OCI-LY1 (cell line): ENCODE measurements around the gene CEP63.
"Not testable (repeated sequence)": the region's sequence is repeated elsewhere in the genome, so short reads cannot be mapped to it uniquely, and the experiment has no call there.

Experiments
- H2AFZ ChIP-seq: fragments of 200-600 bp; sonication (generic), shearing (Covaris generic); 2 replicates; pipeline ENCODE4 v1.6.0; 2014; ENCODE audit warnings: antibody characterized with exemption, mild to moderate bottlenecking, low read length
- H3F3A ChIP-seq: fragments of 200-600 bp; sonication (generic), shearing (Covaris generic); 2 replicates; pipeline ENCODE4 v1.6.0; 2014; ENCODE audit warnings: mild to moderate bottlenecking, antibody characterized with exemption, low read length, moderate library complexity; ENCODE audit not compliant: insufficient read depth
- H3K27ac ChIP-seq: fragments of 200-600 bp; sonication (generic); 2 replicates; pipeline ENCODE4 v1.5.1; 2014; ENCODE audit warnings: low read length, mixed run types, mild to moderate bottlenecking, low read depth; ENCODE audit not compliant: poor library complexity, severe bottlenecking
- H3K27me3 ChIP-seq: fragments of 200-600 bp; sonication (generic); 2 replicates; pipeline ENCODE4 v1.6.0; 2014; ENCODE audit warnings: antibody characterized with exemption, mild to moderate bottlenecking, low read length, moderate library complexity; ENCODE audit not compliant: insufficient read depth
- H3K36me3 ChIP-seq: fragments of 200-600 bp; sonication (generic); 2 replicates; pipeline ENCODE4 v1.6.1; 2014; ENCODE audit warnings: mild to moderate bottlenecking, antibody characterized with exemption, low read length, moderate library complexity, mixed read lengths; ENCODE audit not compliant: insufficient read depth
- H3K4me1 ChIP-seq: fragments of 200-600 bp; sonication (generic); 2 replicates; pipeline ENCODE4 v1.5.1; 2014; ENCODE audit warnings: mild to moderate bottlenecking, low read length, moderate library complexity; ENCODE audit not compliant: insufficient read depth, severe bottlenecking
- H3K4me2 ChIP-seq: fragments of 200-600 bp; sonication (generic), shearing (Covaris generic); 2 replicates; pipeline ENCODE4 v1.6.1; 2014; ENCODE audit warnings: low read length
- H3K4me3 ChIP-seq: fragments of 200-600 bp; sonication (generic); 2 replicates; pipeline ENCODE4 v1.5.1; 2014; ENCODE audit warnings: low read length, low read depth, mild to moderate bottlenecking, mixed read lengths; ENCODE audit not compliant: poor library complexity, severe bottlenecking
- H3K79me2 ChIP-seq: fragments of 200-600 bp; shearing (Covaris generic); 2 replicates; pipeline ENCODE4 v1.6.1; 2016; ENCODE audit warnings: mixed run types, low read length, mixed read lengths; ENCODE audit not compliant: insufficient read depth
- H3K9ac ChIP-seq: fragments of 200-600 bp; sonication (generic), shearing (Covaris generic); 2 replicates; pipeline ENCODE4 v1.6.1; 2014; ENCODE audit warnings: mild to moderate bottlenecking, low read length, mixed read lengths
- H3K9me2 ChIP-seq: fragments of 200-600 bp; sonication (generic), shearing (Covaris generic); 2 replicates; pipeline ENCODE4 v1.6.1; 2014; ENCODE audit warnings: low read depth, mild to moderate bottlenecking, low read length, mixed read lengths
- H3K9me3 ChIP-seq: fragments of 200-600 bp; shearing (Covaris generic); 2 replicates; pipeline ENCODE4 v1.6.1; 2014; ENCODE audit warnings: low read length, mixed read lengths
- H4K20me1 ChIP-seq: fragments of 200-600 bp; sonication (generic), shearing (Covaris generic); 2 replicates; pipeline ENCODE4 v1.6.0; 2016; ENCODE audit warnings: mild to moderate bottlenecking, low read length; ENCODE audit not compliant: insufficient read depth
- EZH2 ChIP-seq: fragments of 200-600 bp; sonication (generic), shearing (Covaris generic); IDR thresholded peaks from 2 replicates; pipeline ENCODE4 v1.8.0; 2017; ENCODE audit warnings: borderline replicate concordance, mixed run types, mild to moderate bottlenecking, antibody characterized with exemption, low read length, moderate library complexity, mixed read lengths
- TF ChIP-seq, protein P1 (sequence below): fragments of 200-600 bp; sonication (generic), shearing (Covaris generic); IDR thresholded peaks from 2 replicates; pipeline ENCODE4 v1.5.1; 2017; ENCODE audit warnings: mild to moderate bottlenecking, antibody characterized with exemption, low read length, moderate library complexity, mixed read lengths

CEP63 gene

DNA sequence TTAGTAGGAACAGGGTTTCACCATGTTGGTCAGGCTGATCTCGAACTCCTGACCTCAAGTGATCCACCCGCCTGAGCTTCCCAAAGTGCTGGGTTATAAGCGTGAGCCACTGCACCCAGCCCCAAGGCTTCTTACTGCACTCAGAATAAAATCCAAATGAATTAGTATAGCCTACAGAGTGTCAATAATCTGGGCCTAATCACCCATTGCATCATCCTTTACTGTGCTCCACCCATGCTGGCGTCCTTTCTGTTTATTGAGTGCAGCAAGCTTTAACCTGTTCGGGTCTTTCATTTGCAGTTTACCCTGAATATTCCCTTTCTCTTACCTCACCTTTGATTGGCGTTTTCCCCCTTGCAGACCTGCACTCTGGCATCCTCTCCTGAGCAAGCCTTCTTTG, 77.7 kb downstream of the CEP63 start:
- no peak overlapping the region for H3K4me2 ChIP-seq
- no peak overlapping the region for H2AFZ ChIP-seq
- H3K36me3 ChIP-seq, result no peaks in the 10 kb centered on the region
- H3K9me3 ChIP-seq, result no peaks in the 10 kb centered on the region
- no peaks in the 10 kb centered on the region for H4K20me1 ChIP-seq
- no peak overlapping the region for H3K4me3 ChIP-seq
- H3K4me1 ChIP-seq, result no peaks in the 10 kb centered on the region
- H3F3A ChIP-seq, result no peaks in the 10 kb centered on the region
- no peak overlapping the region for H3K27ac ChIP-seq
- no peak overlapping the region for H3K9ac ChIP-seq
- no peaks in the 10 kb centered on the region for H3K9me2 ChIP-seq
- H3K27me3 ChIP-seq, result no peaks in the 10 kb centered on the region
- TF ChIP-seq EZH2, result no peak
- TF ChIP-seq, protein P1, sequence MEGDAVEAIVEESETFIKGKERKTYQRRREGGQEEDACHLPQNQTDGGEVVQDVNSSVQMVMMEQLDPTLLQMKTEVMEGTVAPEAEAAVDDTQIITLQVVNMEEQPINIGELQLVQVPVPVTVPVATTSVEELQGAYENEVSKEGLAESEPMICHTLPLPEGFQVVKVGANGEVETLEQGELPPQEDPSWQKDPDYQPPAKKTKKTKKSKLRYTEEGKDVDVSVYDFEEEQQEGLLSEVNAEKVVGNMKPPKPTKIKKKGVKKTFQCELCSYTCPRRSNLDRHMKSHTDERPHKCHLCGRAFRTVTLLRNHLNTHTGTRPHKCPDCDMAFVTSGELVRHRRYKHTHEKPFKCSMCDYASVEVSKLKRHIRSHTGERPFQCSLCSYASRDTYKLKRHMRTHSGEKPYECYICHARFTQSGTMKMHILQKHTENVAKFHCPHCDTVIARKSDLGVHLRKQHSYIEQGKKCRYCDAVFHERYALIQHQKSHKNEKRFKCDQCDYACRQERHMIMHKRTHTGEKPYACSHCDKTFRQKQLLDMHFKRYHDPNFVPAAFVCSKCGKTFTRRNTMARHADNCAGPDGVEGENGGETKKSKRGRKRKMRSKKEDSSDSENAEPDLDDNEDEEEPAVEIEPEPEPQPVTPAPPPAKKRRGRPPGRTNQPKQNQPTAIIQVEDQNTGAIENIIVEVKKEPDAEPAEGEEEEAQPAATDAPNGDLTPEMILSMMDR, result no peak
- no peaks in the 10 kb centered on the region for H3K79me2 ChIP-seq

- no peaks in the 10 kb centered on the region for H3K9me3 ChIP-seq
- H3K9ac ChIP-seq, result no peak overlapping the region
- no peak overlapping the region for H2AFZ ChIP-seq
- no peaks in the 10 kb centered on the region for H3F3A ChIP-seq
- TF ChIP-seq EZH2, result no peak
- TF ChIP-seq, protein P1, result no peak
- H3K4me3 ChIP-seq, result no peak overlapping the region
- no peak overlapping the region for H3K27ac ChIP-seq
- H3K36me3 ChIP-seq, result no peaks in the 10 kb centered on the region
- H3K79me2 ChIP-seq, result no peaks in the 10 kb centered on the region
- no peaks in the 10 kb centered on the region for H3K27me3 ChIP-seq
- H4K20me1 ChIP-seq, result no peaks in the 10 kb centered on the region
- H3K4me2 ChIP-seq, result no peak overlapping the region
- no peaks in the 10 kb centered on the region for H3K9me2 ChIP-seq
- no peaks in the 10 kb centered on the region for H3K4me1 ChIP-seq
Measured at GRCh38 chr3:134564991-134565390, 79.1 kb downstream of the CEP63 start.

GRCh38 chr3:134567605-134568004, 81.7 kb downstream of the CEP63 start:
- no peaks in the 10 kb centered on the region for H3K79me2 ChIP-seq
- no peak for TF ChIP-seq EZH2
- H3K9ac ChIP-seq, result no peak overlapping the region
- no peaks in the 10 kb centered on the region for H3K9me2 ChIP-seq
- H3K9me3 ChIP-seq, result no peaks in the 10 kb centered on the region
- H3K27me3 ChIP-seq, result no peaks in the 10 kb centered on the region
- H4K20me1 ChIP-seq, result no peaks in the 10 kb centered on the region
- no peaks in the 10 kb centered on the region for H3K4me1 ChIP-seq
- no peaks in the 10 kb centered on the region for H3F3A ChIP-seq
- H3K27ac ChIP-seq, result no peak overlapping the region
- H2AFZ ChIP-seq, result no peak overlapping the region
- H3K36me3 ChIP-seq, result no peaks in the 10 kb centered on the region
- H3K4me2 ChIP-seq, result no peak overlapping the region
- no peak overlapping the region for H3K4me3 ChIP-seq

- Histone ChIP-seq H3K36me3 (no peaks in the 10 kb centered on the region), H3K4me3 (no peak overlapping the region), H3K27me3 (no peaks in the 10 kb centered on the region), H3K4me2 (no peak overlapping the region), H3F3A (no peaks in the 10 kb centered on the region), H3K27ac (no peak overlapping the region), H3K9ac (no peak overlapping the region), H3K9me3 (no peaks in the 10 kb centered on the region), H3K79me2 (no peaks in the 10 kb centered on the region), H4K20me1 (no peaks in the 10 kb centered on the region), H2AFZ (no peak overlapping the region), H3K9me2 (no peaks in the 10 kb centered on the region), H3K4me1 (no peaks in the 10 kb centered on the region)
- TF ChIP-seq EZH2, result no peak
- TF ChIP-seq, protein P1, result no peak
Measured at GRCh38 chr3:134568790-134569189, 82.9 kb downstream of the CEP63 start.

DNA sequence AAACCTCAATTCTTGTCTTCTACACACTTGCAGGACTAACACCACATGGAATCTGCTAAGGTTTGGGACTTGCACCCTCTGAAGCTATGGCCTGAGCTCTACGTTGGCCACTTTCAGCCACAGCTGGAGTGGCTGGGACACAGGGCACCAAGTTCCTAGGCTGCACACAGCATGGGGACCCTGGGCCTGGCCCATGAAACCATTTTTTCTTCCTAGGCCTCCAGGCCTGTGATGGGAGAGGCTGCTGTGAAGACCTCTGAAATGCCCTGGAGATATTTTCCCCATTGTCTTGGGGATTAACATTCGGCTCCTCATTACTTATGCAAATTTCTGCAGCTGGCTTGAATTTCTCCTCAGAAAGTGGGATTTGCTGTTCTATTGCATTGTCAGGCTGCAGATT, 84.0 kb downstream of the CEP63 start:
- not testable (repeated sequence) for H3F3A ChIP-seq, H4K20me1 ChIP-seq, H3K79me2 ChIP-seq, H3K9me3 ChIP-seq, H3K36me3 ChIP-seq, H3K27me3 ChIP-seq, H3K4me3 ChIP-seq, H3K9ac ChIP-seq, H2AFZ ChIP-seq, H3K4me1 ChIP-seq, H3K4me2 ChIP-seq, H3K9me2 ChIP-seq, H3K27ac ChIP-seq
